Vagina (tissue), 2 donors: ENCODE measurements around the gene MFSD6L.

ENCODE experiments used
- CTCF ChIP-seq, 3 experiments: fragments of 450-650 bp in 2 of 3; fragments of 200-600 bp in 1 of 3; sonication (generic) in 1 of 3; IDR thresholded peaks; one replicate each; pipeline ENCODE4 v1.5.1; 2017 to 2019; ENCODE audit warnings: antibody characterized with exemption in 3 of 3, mild to moderate bottlenecking in 2 of 3, moderate library complexity in 2 of 3
- POLR2A ChIP-seq, 2 donors: fragments of 450-650 bp; IDR thresholded peaks; one replicate each; pipeline ENCODE4 v1.6.1; 2017; ENCODE audit warnings: antibody characterized with exemption in 2 of 2, mild to moderate bottlenecking in 2 of 2, moderate library complexity in 2 of 2
- POLR2AphosphoS5 ChIP-seq, 2 donors: sonication (generic); formaldehyde crosslinking; IDR thresholded peaks; one replicate each; pipeline ENCODE4 v1.9.0; 2017; ENCODE audit warnings: antibody characterized with exemption in 2 of 2, mild to moderate bottlenecking in 2 of 2, low read depth in 1 of 2; ENCODE audit not compliant: insufficient read depth in 1 of 2

- TF ChIP-seq CTCF (IDR thresholded peaks at IDR 0.05) (no peak), POLR2A (IDR thresholded peaks at IDR 0.05) (no peak), POLR2AphosphoS5 (IDR thresholded peaks at IDR 0.05; ENCODE audit: insufficient read depth in 1 of 2, low read depth in 1 of 2) (no peak)
Observed at GRCh38 chr17:8793649-8794048, 5.5 kb downstream of the MFSD6L start.
